ENCODE measurements around the gene DMD. TPM values are rescaled to one million over a fixed set of nuclear protein-coding genes. Genes with fewer than 3 reads are reported as not detected.
"Not testable (repeated sequence)": the region's sequence is repeated elsewhere in the genome, so short reads cannot be mapped to it uniquely, and the experiment has no call there.

The DMD gene
- total RNA-seq, 1 experiment from 2014 or later = 25.3 TPM

DNA sequence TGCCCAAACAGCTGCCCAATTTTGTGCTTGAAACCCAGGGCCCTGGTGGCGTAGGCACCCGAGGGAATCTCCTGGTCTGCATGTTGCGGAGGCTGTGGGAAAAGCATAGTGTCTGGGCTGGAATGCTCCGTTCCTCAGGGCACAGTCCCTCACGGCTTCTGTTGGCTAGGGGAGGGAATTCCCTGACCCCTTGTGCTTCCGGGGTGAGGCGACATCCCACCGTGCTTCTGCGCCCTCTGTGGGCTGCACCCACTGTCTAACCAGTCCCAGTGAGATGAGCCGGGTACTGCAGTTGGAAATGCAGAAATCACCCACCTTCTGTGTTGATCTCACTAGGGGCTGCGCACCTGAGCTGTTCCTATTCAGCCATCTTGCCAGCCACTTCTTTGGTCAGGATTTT lies 1740.1 kb downstream of the DMD start:
- BruUV-seq (replicated peaks) = no TSS peak
- H3F3A ChIP-seq (ENCODE audit: insufficient read depth, low read depth) = no peaks in the 10 kb centered on the region
- no peaks in the 10 kb centered on the region for H3K27me3 ChIP-seq (ENCODE audit: insufficient read depth, low read depth)
- no peaks in the 10 kb centered on the region for H4K20me1 ChIP-seq (ENCODE audit: insufficient read depth)
- TF ChIP-seq, protein P1, sequence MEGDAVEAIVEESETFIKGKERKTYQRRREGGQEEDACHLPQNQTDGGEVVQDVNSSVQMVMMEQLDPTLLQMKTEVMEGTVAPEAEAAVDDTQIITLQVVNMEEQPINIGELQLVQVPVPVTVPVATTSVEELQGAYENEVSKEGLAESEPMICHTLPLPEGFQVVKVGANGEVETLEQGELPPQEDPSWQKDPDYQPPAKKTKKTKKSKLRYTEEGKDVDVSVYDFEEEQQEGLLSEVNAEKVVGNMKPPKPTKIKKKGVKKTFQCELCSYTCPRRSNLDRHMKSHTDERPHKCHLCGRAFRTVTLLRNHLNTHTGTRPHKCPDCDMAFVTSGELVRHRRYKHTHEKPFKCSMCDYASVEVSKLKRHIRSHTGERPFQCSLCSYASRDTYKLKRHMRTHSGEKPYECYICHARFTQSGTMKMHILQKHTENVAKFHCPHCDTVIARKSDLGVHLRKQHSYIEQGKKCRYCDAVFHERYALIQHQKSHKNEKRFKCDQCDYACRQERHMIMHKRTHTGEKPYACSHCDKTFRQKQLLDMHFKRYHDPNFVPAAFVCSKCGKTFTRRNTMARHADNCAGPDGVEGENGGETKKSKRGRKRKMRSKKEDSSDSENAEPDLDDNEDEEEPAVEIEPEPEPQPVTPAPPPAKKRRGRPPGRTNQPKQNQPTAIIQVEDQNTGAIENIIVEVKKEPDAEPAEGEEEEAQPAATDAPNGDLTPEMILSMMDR (conservative IDR thresholded peaks at IDR 0.05) = no peak
- no peak for TF ChIP-seq EZH2 (IDR thresholded peaks at IDR 0.05; ENCODE audit: low read depth)
- no peaks in the 10 kb centered on the region for H3K9me3 ChIP-seq (ENCODE audit: insufficient read depth, low read depth)
- no peaks in the 10 kb centered on the region for H3K9me2 ChIP-seq (ENCODE audit: insufficient read depth)
- no peak overlapping the region for H3K4me3 ChIP-seq
- CTCF ChIA-PET = no interaction called here
- H3K4me2 ChIP-seq = no peak overlapping the region
- DNase-seq = no peak
- H3K36me3 ChIP-seq (ENCODE audit: low read depth) = no peaks in the 10 kb centered on the region
- H3K4me1 ChIP-seq (replicated peaks; ENCODE audit: insufficient read depth) = no peaks in the 10 kb centered on the region
- POLR2A ChIA-PET (ENCODE audit: unreplicated experiment) = no interaction called here
- H3K79me2 ChIP-seq (ENCODE audit: low read depth) = no peaks in the 10 kb centered on the region
- intact Hi-C loops (cut with micrococcal nuclease; ENCODE audit: unreplicated experiment) = no loop called here
- H3K27ac ChIP-seq = no peak overlapping the region
- H2AFZ ChIP-seq = no peak overlapping the region

DNA sequence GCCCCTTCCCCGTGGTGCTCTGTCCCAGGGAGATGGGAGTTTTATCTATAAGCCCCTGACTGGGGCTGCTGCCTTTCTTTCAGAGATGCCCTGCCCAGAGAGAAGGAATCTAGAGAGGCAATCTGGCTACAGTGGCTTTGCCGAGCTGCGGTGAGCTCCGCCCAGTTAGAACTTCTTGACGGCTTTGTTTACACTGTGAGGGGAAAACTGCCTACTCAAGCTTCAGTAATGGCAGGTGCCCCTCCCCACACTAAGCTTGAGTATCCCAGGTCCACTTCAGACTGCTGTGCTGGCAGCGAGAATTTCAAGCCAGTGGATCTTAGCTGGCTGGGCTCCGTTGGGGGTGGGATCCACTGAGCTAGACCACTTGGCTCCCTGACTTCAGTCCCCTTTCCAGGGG lies 1740.6 kb downstream of the DMD start:
- H3K36me3 ChIP-seq (ENCODE audit: low read depth); intact Hi-C loops (cut with micrococcal nuclease; ENCODE audit: unreplicated experiment); H4K20me1 ChIP-seq (ENCODE audit: insufficient read depth); BruUV-seq (replicated peaks); H3K79me2 ChIP-seq (ENCODE audit: low read depth); H3K27ac ChIP-seq; H3K9me2 ChIP-seq (ENCODE audit: insufficient read depth); CTCF ChIA-PET; H3K9me3 ChIP-seq (ENCODE audit: insufficient read depth, low read depth); POLR2A ChIA-PET (ENCODE audit: unreplicated experiment); H2AFZ ChIP-seq; H3K4me2 ChIP-seq; H3F3A ChIP-seq (ENCODE audit: insufficient read depth, low read depth); H3K4me1 ChIP-seq (replicated peaks; ENCODE audit: insufficient read depth); H3K27me3 ChIP-seq (ENCODE audit: insufficient read depth, low read depth); DNase-seq; H3K4me3 ChIP-seq: not testable (repeated sequence)

DNA sequence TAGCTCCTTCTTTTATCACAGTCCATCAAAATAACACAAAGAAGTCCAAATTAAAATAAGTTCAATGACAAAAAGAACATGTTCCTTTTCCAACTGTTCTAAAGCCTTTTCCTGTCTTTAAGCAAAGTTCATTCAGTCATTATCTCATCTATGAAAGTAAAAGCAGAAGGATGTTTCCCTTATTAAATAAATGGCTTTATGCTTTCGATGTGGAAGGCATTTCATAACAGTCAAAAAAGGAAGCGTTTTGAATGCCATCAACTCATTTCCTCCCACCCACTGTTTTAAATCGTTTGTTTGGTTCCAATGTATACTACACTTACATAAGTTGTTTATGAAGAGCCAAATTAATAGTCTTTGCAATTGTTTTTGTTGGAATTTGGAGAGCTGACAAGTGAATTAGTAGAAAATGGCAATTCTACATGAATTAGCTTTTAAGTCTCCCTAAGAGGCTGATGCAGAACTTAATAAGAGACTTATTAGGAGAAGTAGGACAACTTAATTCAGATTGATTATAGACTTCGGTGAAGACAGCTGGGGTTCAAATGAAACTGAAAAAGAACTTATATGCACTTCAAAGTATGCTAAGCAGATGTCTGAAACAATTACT lies 1746.9 kb downstream of the DMD start:
- ChIA-PET CTCF (no interaction called here), POLR2A (ENCODE audit: unreplicated experiment) (interaction anchor here (0.6 kb wide), 1 partner anchor 29 kb away, joined by 7 read pairs; no protein-coding TSS in a partner anchor)
- Histone ChIP-seq H2AFZ (no peak overlapping the region), H3K9me3 (ENCODE audit: insufficient read depth, low read depth) (no peaks in the 10 kb centered on the region), H3F3A (ENCODE audit: insufficient read depth, low read depth) (no peaks in the 10 kb centered on the region), H3K27me3 (ENCODE audit: insufficient read depth, low read depth) (no peaks in the 10 kb centered on the region), H3K36me3 (ENCODE audit: low read depth) (no peaks in the 10 kb centered on the region), H3K9me2 (ENCODE audit: insufficient read depth) (no peaks in the 10 kb centered on the region), H3K4me2 (no peak overlapping the region), H3K79me2 (ENCODE audit: low read depth) (no peaks in the 10 kb centered on the region), H3K4me1 (replicated peaks; ENCODE audit: insufficient read depth) (no peaks in the 10 kb centered on the region), H3K27ac (no peak overlapping the region), H3K4me3 (no peak overlapping the region), H4K20me1 (ENCODE audit: insufficient read depth) (no peaks in the 10 kb centered on the region)
- intact Hi-C loops (cut with micrococcal nuclease; ENCODE audit: unreplicated experiment) = no loop called here
- TF ChIP-seq EZH2 (IDR thresholded peaks at IDR 0.05; ENCODE audit: low read depth) = no peak
- TF ChIP-seq, protein P1 (conservative IDR thresholded peaks at IDR 0.05) = no peak
- no TSS peak for BruUV-seq (replicated peaks)
- no peak for DNase-seq

DNA sequence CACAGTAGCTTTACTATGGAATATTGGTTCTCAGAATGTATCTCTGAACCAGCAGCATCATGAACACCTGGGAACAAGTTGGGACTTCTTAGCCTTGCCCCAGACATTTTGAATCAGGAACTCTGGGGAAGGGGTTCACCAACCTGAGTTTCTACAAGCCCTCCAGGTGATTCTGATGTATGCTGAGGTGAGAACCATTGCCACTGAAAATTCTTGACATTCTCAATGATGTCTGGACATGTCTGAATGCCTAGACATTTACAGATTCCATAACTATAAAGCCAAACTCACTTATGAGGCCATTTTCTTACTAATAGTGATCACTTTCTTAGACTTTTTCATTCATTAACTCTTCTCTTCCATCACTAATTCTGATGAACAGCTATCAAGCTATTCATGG lies 1750.1 kb downstream of the DMD start:
- Histone ChIP-seq H3K36me3 (ENCODE audit: low read depth) (no peaks in the 10 kb centered on the region), H3K9me3 (ENCODE audit: insufficient read depth, low read depth) (no peaks in the 10 kb centered on the region), H3K4me1 (replicated peaks; ENCODE audit: insufficient read depth) (no peaks in the 10 kb centered on the region), H3K27me3 (ENCODE audit: insufficient read depth, low read depth) (no peaks in the 10 kb centered on the region), H3F3A (ENCODE audit: insufficient read depth, low read depth) (no peaks in the 10 kb centered on the region), H3K79me2 (ENCODE audit: low read depth) (no peaks in the 10 kb centered on the region), H3K4me3 (no peak overlapping the region), H3K4me2 (no peak overlapping the region), H3K27ac (no peak overlapping the region), H2AFZ (no peak overlapping the region), H3K9me2 (ENCODE audit: insufficient read depth) (no peaks in the 10 kb centered on the region), H4K20me1 (ENCODE audit: insufficient read depth) (no peaks in the 10 kb centered on the region)
- ChIA-PET POLR2A (ENCODE audit: unreplicated experiment) (no interaction called here), CTCF (no interaction called here)
- DNase-seq = no peak
- intact Hi-C loops (cut with micrococcal nuclease; ENCODE audit: unreplicated experiment) = no loop called here
- TF ChIP-seq EZH2 (IDR thresholded peaks at IDR 0.05; ENCODE audit: low read depth) = no peak
- TF ChIP-seq, protein P1 (conservative IDR thresholded peaks at IDR 0.05) = no peak
- no TSS peak for BruUV-seq (replicated peaks)
